Stimulated activated naive CD4-positive, alpha-beta T cell (primary cell): Measurements from ENCODE around the gene RASAL2.
"Not testable (repeated sequence)": the region's sequence is repeated elsewhere in the genome, so short reads cannot be mapped to it uniquely, and the experiment has no call there.

Source experiments
- DNase-seq, 6 experiments: peaks; one replicate each; lab custom pipeline; 2025; lab: John Stamatoyannopoulos, UW

RASAL2 gene

GRCh38 chr1:178344513-178345091, 250.7 kb downstream of the RASAL2 start:
- no peak for DNase-seq

GRCh38 chr1:178345238-178345637, 251.3 kb downstream of the RASAL2 start:
- no peak for DNase-seq

- no peak for DNase-seq
Measured at GRCh38 chr1:178345807-178346206, 251.9 kb downstream of the RASAL2 start.

GRCh38 chr1:178349801-178350200, 255.9 kb downstream of the RASAL2 start:
- DNase-seq, result no peak

- not testable (repeated sequence) for DNase-seq
Measured at GRCh38 chr1:178351911-178352310, 258.0 kb downstream of the RASAL2 start.

GRCh38 chr1:178352790-178353416, 259.0 kb downstream of the RASAL2 start:
- DNase-seq, result no peak

- no peak for DNase-seq
Measured at GRCh38 chr1:178353524-178353923, 259.6 kb downstream of the RASAL2 start.

- no peak for DNase-seq
Measured at GRCh38 chr1:178354816-178355215, 260.9 kb downstream of the RASAL2 start.

- DNase-seq, result no peak
Measured at GRCh38 chr1:178356299-178356698, 262.4 kb downstream of the RASAL2 start.

- DNase-seq, result no peak
Measured at GRCh38 chr1:178358456-178358855, 264.6 kb downstream of the RASAL2 start.

- no peak for DNase-seq
Measured at GRCh38 chr1:178360421-178360820, 266.5 kb downstream of the RASAL2 start.

- no peak for DNase-seq
Measured at GRCh38 chr1:178361847-178362246, 267.9 kb downstream of the RASAL2 start.

GRCh38 chr1:178362747-178363146, 268.8 kb downstream of the RASAL2 start:
- no peak for DNase-seq

GRCh38 chr1:178364782-178365181, 270.9 kb downstream of the RASAL2 start:
- DNase-seq, result no peak

- no peak for DNase-seq
Measured at GRCh38 chr1:178367151-178367550, 273.2 kb downstream of the RASAL2 start.

- no peak for DNase-seq
Measured at GRCh38 chr1:178368208-178368607, 274.3 kb downstream of the RASAL2 start.

GRCh38 chr1:178371235-178371634, 277.3 kb downstream of the RASAL2 start:
- no peak for DNase-seq

- no peak for DNase-seq
Measured at GRCh38 chr1:178371933-178372388, 278.1 kb downstream of the RASAL2 start.

GRCh38 chr1:178374016-178374415, 280.1 kb downstream of the RASAL2 start:
- DNase-seq, result no peak

- DNase-seq, result no peak
Measured at GRCh38 chr1:178376008-178376407, 282.1 kb downstream of the RASAL2 start.

- no peak for DNase-seq
Measured at GRCh38 chr1:178379807-178380206, 285.9 kb downstream of the RASAL2 start.

- DNase-seq, result no peak
Measured at GRCh38 chr1:178382372-178382771, 288.5 kb downstream of the RASAL2 start.

- DNase-seq, result no peak
Measured at GRCh38 chr1:178385662-178386061, 291.8 kb downstream of the RASAL2 start.
